A673 (cell line): Measurements from ENCODE around the gene AFAP1. TPM values are rescaled to one million over a fixed set of nuclear protein-coding genes. Genes with fewer than 3 reads are reported as not detected.

Experiments used
- BruUV-seq: library from RNA; stranded (reverse); fragments of 400-500 nt; replicated peaks from 2 replicates; lab custom pipeline; 2021; lab: Mats Ljungman, UMichigan
- CTCF ChIA-PET: fragments of 300-600 bp; sonication (Branson Sonifier 250); formaldehyde crosslinking; loops from one replicate; lab custom pipeline; 2022; ENCODE audit warnings: antibody characterized with exemption; lab: Charles Lee
- POLR2A ChIA-PET: fragments of 300-600 bp; sonication (Branson Sonifier 250); formaldehyde crosslinking; loops from one replicate; lab custom pipeline; 2022; ENCODE audit warnings: antibody characterized with exemption; ENCODE audit not compliant: low non-redundant PET; lab: Charles Lee
- DNase-seq: peaks from one replicate; pipeline ENCODE4 v3.0.0-alpha.2; 2015; ENCODE audit warnings: low spot score
- H3K27ac ChIP-seq: fragments of 200-600 bp; sonication (generic); 2 replicates; pipeline ENCODE4 v1.5.1; 2016; ENCODE audit warnings: mixed run types, low read depth, mild to moderate bottlenecking, mixed read lengths, antibody characterized with exemption, low read length; ENCODE audit not compliant: poor library complexity, severe bottlenecking
- H3K27me3 ChIP-seq: fragments of 200-600 bp; sonication (generic); replicated peaks from 2 replicates; pipeline ENCODE4 v1.6.1; 2017; ENCODE audit warnings: mixed run types, low read depth, mild to moderate bottlenecking, mixed read lengths, antibody characterized with exemption, low read length; ENCODE audit not compliant: insufficient read depth, poor library complexity
- H3K36me3 ChIP-seq: fragments of 200-600 bp; sonication (generic); 2 replicates; pipeline ENCODE4 v1.6.1; 2016; ENCODE audit warnings: mixed run types, mild to moderate bottlenecking, mixed read lengths, antibody characterized with exemption, low read length; ENCODE audit not compliant: insufficient read depth, poor library complexity, severe bottlenecking
- H3K4me1 ChIP-seq: fragments of 200-600 bp; sonication (generic); 2 replicates; pipeline ENCODE4 v1.6.1; 2017; ENCODE audit warnings: mixed run types, mild to moderate bottlenecking, mixed read lengths, antibody characterized with exemption, low read length; ENCODE audit not compliant: insufficient read depth, poor library complexity, severe bottlenecking
- H3K4me3 ChIP-seq: fragments of 200-600 bp; sonication (generic); 2 replicates; pipeline ENCODE4 v1.5.1; 2016; ENCODE audit warnings: low read depth, mixed run types, mild to moderate bottlenecking, mixed read lengths, low read length; ENCODE audit not compliant: poor library complexity, severe bottlenecking
- H3K9me3 ChIP-seq: fragments of 200-600 bp; sonication (generic); 2 replicates; pipeline ENCODE4 v1.6.1; 2016; ENCODE audit warnings: mixed run types, low read depth, mild to moderate bottlenecking, mixed read lengths, antibody characterized with exemption, low read length; ENCODE audit not compliant: poor library complexity, severe bottlenecking
- CTCF ChIP-seq: fragments of 300-800, 200-600 bp; sonication (generic); conservative IDR thresholded peaks from 2 replicates; pipeline ENCODE4 v1.5.1; 2017; ENCODE audit warnings: low read depth, mild to moderate bottlenecking, antibody characterized with exemption, low read length, moderate library complexity, mixed read lengths
- EZH2 ChIP-seq: fragments of 200-600 bp; sonication (generic); IDR thresholded peaks from 2 replicates; pipeline ENCODE4 v1.6.1; 2017; ENCODE audit warnings: borderline replicate concordance, low read depth, mild to moderate bottlenecking, mixed read lengths, antibody characterized with exemption, low read length; ENCODE audit not compliant: poor library complexity, severe bottlenecking
- intact Hi-C: fragments of 100-400 bp; cut with micrococcal nuclease; formaldehyde crosslinking; loops from one replicate; pipeline ENCODE4 v1.10.0; 2022; ENCODE audit not compliant: unreplicated experiment
- total RNA-seq: library from RNA; stranded (reverse); gene quantifications from 2 replicates; pipeline ENCODE4 v1.2.3, GENCODE V29; 2021

The AFAP1 gene
- total RNA-seq, 1 experiment from 2014 or later, result 42.6 TPM

DNA sequence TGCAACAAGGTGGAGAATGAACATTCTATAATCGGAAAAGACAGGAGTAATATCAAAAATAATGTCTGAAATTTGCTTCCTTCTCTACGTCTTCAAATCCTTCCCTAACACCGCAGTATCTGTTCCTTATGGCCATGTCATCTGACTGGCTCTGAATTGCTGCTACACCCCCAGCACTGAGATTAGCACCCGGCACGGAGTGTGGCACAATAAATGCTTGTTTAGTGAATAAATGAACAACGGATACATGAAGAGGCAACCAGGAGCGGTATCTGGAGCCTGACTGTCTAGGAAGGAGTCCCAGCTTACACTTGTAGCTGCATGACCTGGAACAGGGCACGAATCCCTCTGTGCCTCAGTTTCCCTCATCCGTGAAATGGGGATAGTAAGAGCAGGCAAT, 164.3 kb downstream of the AFAP1 start:
- ChIA-PET CTCF (interaction anchor here (1.5 kb wide), 1 partner anchor 27 kb away, joined by 4 read pairs; no protein-coding TSS in a partner anchor), POLR2A (no interaction called here)
- TF ChIP-seq CTCF, result no peak
- no peak for TF ChIP-seq EZH2
- no peaks in the 10 kb centered on the region for H3K27me3 ChIP-seq
- H3K4me1 ChIP-seq, result peaks cover 21% of the 10 kb centered on the region
- no TSS peak for BruUV-seq
- H3K4me3 ChIP-seq, result no peak overlapping the region
- DNase-seq, result no peak
- intact Hi-C loops, result no loop called here
- H3K27ac ChIP-seq, result no peak overlapping the region
- no peaks in the 10 kb centered on the region for H3K9me3 ChIP-seq
- H3K36me3 ChIP-seq, result peaks cover 30% of the 10 kb centered on the region

DNA sequence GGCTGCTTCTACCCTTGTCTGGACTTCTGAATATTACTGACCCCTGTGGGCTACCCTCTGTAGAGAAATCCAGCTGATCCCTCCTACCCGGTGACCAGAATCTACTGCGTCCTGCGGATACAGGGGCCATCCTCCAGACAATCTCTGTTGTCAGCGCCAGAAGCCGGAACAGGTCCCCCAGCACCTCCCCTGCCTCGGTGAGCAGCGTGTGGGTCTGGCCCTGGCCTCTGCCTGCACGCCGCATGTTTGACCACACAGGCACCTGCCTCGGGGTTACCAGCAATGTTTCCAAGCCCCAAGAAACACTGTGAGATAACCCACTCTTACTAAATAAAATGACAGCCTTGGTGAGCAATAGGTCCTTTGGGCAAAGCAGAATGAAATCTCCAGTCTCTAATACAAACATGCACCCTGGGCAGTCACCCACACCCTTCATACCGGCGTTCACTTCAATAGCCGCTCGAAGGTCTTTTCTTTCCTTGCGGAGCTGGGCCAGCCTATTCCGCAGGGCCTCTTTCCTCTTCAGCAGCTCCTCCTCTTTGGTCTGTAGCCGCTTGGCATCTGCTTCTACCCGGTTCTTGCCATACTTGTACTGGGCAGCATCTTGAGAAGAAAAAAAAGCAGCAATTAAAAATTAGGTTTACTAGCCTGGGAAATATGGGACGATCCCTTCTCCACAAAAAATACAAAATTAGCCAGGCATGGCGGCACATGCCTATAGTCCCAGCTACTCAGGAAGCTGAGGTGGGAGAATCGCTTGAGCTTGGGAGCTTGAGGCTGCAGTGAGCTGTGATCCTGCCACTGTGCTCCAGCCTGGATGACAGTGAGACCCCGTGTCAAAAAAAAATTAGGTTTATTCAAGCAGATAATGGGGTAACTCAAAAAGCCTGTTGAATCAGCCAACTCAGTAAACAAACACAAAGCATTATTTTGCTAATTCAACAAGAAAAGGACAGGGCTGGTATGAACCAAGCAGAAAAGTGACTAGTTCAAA, 165.1 kb downstream of the AFAP1 start:
- peaks cover 30% of the 10 kb centered on the region for H3K36me3 ChIP-seq
- POLR2A ChIA-PET, result no interaction called here
- BruUV-seq, result no TSS peak
- H3K4me3 ChIP-seq, result no peak overlapping the region
- no peaks in the 10 kb centered on the region for H3K27me3 ChIP-seq
- peaks cover 13% of the 10 kb centered on the region for H3K4me1 ChIP-seq
- no peak for TF ChIP-seq CTCF
- TF ChIP-seq EZH2, result no peak
- no peak overlapping the region for H3K27ac ChIP-seq
- CTCF ChIA-PET, result no interaction called here
- no peak for DNase-seq
- intact Hi-C loops, result no loop called here
- H3K9me3 ChIP-seq, result no peaks in the 10 kb centered on the region

DNA sequence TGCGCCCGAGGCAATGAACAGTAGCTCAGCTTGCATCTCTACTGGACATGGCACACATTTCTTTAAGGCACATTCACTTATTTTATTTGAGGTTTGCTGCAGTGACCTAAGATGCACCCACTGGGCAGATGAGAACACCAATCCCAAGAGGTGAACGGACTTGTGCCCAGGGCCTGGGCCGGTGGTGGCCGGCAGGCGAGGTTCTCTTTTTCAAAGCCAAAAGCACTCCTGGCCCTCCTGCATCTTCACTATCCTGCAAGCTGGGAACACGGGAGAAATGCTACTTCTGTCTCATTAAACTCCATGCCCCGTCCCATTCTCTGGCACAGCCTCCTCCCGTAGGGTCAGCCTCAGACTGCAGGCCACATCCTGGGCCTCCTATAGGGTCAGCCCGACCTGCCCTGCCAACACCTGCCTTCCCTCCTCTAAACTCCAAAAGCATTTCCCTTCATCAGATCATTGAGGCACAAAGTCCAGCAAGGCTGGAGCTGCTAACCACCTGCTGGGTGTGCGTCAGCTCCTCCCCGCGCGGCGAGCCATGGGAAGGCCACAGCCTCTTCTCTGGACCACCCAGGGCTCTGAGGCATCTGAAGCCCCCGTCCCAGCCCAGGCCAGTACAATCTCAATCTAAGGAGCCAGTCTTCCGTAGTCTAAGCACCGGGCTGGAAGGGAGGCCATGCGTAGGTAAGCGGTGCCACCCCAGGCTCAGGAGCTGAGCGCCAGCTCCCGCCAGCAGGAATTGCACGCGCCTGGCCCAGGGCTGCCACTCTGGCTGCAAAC, 166.1 kb downstream of the AFAP1 start:
- DNase-seq, result no peak
- H3K36me3 ChIP-seq, result peaks cover 31% of the 10 kb centered on the region
- TF ChIP-seq EZH2, result no peak
- TF ChIP-seq CTCF, result no peak
- H3K27me3 ChIP-seq, result no peaks in the 10 kb centered on the region
- H3K27ac ChIP-seq, result no peak overlapping the region
- intact Hi-C loops, result no loop called here
- no peaks in the 10 kb centered on the region for H3K9me3 ChIP-seq
- H3K4me1 ChIP-seq, result peaks cover 4% of the 10 kb centered on the region
- CTCF ChIA-PET, result no interaction called here
- BruUV-seq, result no TSS peak
- no peak overlapping the region for H3K4me3 ChIP-seq
- POLR2A ChIA-PET, result no interaction called here
